H1 (cell line): ENCODE data around the gene XPNPEP3. TPM values are rescaled to one million over a fixed set of nuclear protein-coding genes. Genes with fewer than 3 reads are reported as not detected.

Experiments used
- CTBP2 ChIP-seq: IDR thresholded peaks from 2 replicates; pipeline ENCODE4 v1.7.0; 2011; ENCODE audit warnings: borderline replicate concordance, mild to moderate bottlenecking, moderate library complexity, mixed read lengths, low read length; ENCODE audit not compliant: insufficient read depth, insufficient read length
- HDAC6 ChIP-seq: IDR thresholded peaks from one replicate; pipeline ENCODE4 v1.7.1; 2012; ENCODE audit warnings: low read depth, mild to moderate bottlenecking, inconsistent platforms, low read length, moderate library complexity
- MAX ChIP-seq: IDR thresholded peaks from 2 replicates; pipeline ENCODE4 v1.6.1; 2012; ENCODE audit warnings: inconsistent platforms
- SRF ChIP-seq: IDR thresholded peaks from 2 replicates; pipeline ENCODE4 v1.6.1; 2011; ENCODE audit warnings: mild to moderate bottlenecking, low read depth, low read length, moderate library complexity
- TCF12 ChIP-seq: IDR thresholded peaks from 2 replicates; pipeline ENCODE4 v1.6.1; 2011; ENCODE audit warnings: low read depth, mild to moderate bottlenecking, low read length
- USF2 ChIP-seq: IDR thresholded peaks from 2 replicates; pipeline ENCODE4 v1.6.1; 2011; ENCODE audit warnings: low read length, improper control_type of control experiment
- polyA plus RNA-seq, 7 experiments: library from polyadenylated mRNA; depleted of rRNA in 3 of 7; stranded (reverse) in 5 of 7; unstranded in 2 of 7; fragments of >200 nt in 5 of 7; fragments of 200-250 nt in 2 of 7; gene quantifications; 1 replicate in 5 of 7; 2 replicates in 1 of 7; 4 replicates in 1 of 7; pipeline versions ENCODE4 v1.2.1 to v1.2.3, GENCODE V29; 2011 to 2013; ENCODE audit warnings: missing spikeins in 2 of 7, mixed read lengths in 2 of 7
- total RNA-seq: library from RNA; stranded (reverse); fragmentation: NEBNext Ultra II Directional; extraction: Animal tissue kit (Norgen Biotek cat#: 25700); gene quantifications from 2 replicates; pipeline ENCODE4 v1.2.1, GENCODE V29; 2021

Gene XPNPEP3
- total and polyA plus RNA-seq, 2 of the 8 experiments (the other 6 are each of a cell fraction or from before 2014, with no cell fraction given): 25.8 to 29.2 TPM

GRCh38 chr22:40953471-40953870 lies 96.5 kb downstream of the XPNPEP3 start (continued):
- TF ChIP-seq TCF12 (no peak), HDAC6 (no peak), MAX (no peak), CTBP2 (no peak), SRF (no peak), USF2 (no peak)
